ENCODE measurements around the gene MMEL1. TPM values are rescaled to one million over a fixed set of nuclear protein-coding genes. Genes with fewer than 3 reads are reported as not detected.

The MMEL1 gene
- total and polyA plus RNA-seq, 2 experiments from 2014 or later = 0.93 to 1.8 TPM

GRCh38 chr1:2650967-2651645, 18.3 kb upstream of the MMEL1 start:
- no peak overlapping the region for H3K4me2 ChIP-seq
- H3K27me3 ChIP-seq = no peaks in the 10 kb centered on the region
- H3K4me3 ChIP-seq = no peak overlapping the region
- 68% methylated on average over 10 of the region's 10 CpGs for WGBS (ENCODE audit: low lambda C conversion rate, missing lambda C conversion rate)
- H3K9me2 ChIP-seq (replicated peaks; ENCODE audit: insufficient read depth) = no peaks in the 10 kb centered on the region
- no peaks in the 10 kb centered on the region for H3K79me2 ChIP-seq
- H3K9me3 ChIP-seq (ENCODE audit: low read depth) = no peaks in the 10 kb centered on the region
- no peaks in the 10 kb centered on the region for H3K36me3 ChIP-seq (replicated peaks; ENCODE audit: insufficient read depth, low read depth)
- no peak for DNase-seq (ENCODE audit: low spot score)
- no peaks in the 10 kb centered on the region for H3K4me1 ChIP-seq (ENCODE audit: insufficient read depth)
- TF ChIP-seq EZH2phosphoT487 (IDR thresholded peaks at IDR 0.05; ENCODE audit: low read depth, severe bottlenecking, unreplicated experiment) (no peak), CTCF (IDR thresholded peaks at IDR 0.05; ENCODE audit: poor library complexity) (no peak), EZH2 (IDR thresholded peaks at IDR 0.05; ENCODE audit: borderline replicate concordance) (no peak)
- H4K20me1 ChIP-seq (ENCODE audit: insufficient read depth, poor library complexity, severe bottlenecking) = no peaks in the 10 kb centered on the region
- H3K27ac ChIP-seq = no peak overlapping the region
- H2AFZ ChIP-seq = no peak overlapping the region

GRCh38 chr1:2646837-2647236, 14.0 kb upstream of the MMEL1 start:
- Histone ChIP-seq H3K4me2 (no peak overlapping the region), H3K9me2 (replicated peaks; ENCODE audit: insufficient read depth) (no peaks in the 10 kb centered on the region), H3K9me3 (ENCODE audit: low read depth) (no peaks in the 10 kb centered on the region), H3K27me3 (no peaks in the 10 kb centered on the region), H3K4me3 (no peak overlapping the region), H3K27ac (no peak overlapping the region), H4K20me1 (ENCODE audit: insufficient read depth, poor library complexity, severe bottlenecking) (no peaks in the 10 kb centered on the region), H3K4me1 (ENCODE audit: insufficient read depth) (peaks cover 9% of the 10 kb centered on the region), H3K79me2 (peaks cover 9% of the 10 kb centered on the region), H3K36me3 (replicated peaks; ENCODE audit: insufficient read depth, low read depth) (no peaks in the 10 kb centered on the region), H2AFZ (no peak overlapping the region)
- no peak for DNase-seq (ENCODE audit: low spot score)
- TF ChIP-seq EZH2phosphoT487 (IDR thresholded peaks at IDR 0.05; ENCODE audit: low read depth, severe bottlenecking, unreplicated experiment) (no peak), EZH2 (IDR thresholded peaks at IDR 0.05; ENCODE audit: borderline replicate concordance) (no peak), CTCF (IDR thresholded peaks at IDR 0.05; ENCODE audit: poor library complexity) (no peak)
- WGBS (ENCODE audit: low lambda C conversion rate, missing lambda C conversion rate) = 75% methylated on average over 5 of the region's 5 CpGs

- no peaks in the 10 kb centered on the region for H4K20me1 ChIP-seq (ENCODE audit: insufficient read depth, poor library complexity, severe bottlenecking)
- H3K4me2 ChIP-seq = no peak overlapping the region
- no peaks in the 10 kb centered on the region for H3K27me3 ChIP-seq
- no peak for TF ChIP-seq CTCF (IDR thresholded peaks at IDR 0.05; ENCODE audit: poor library complexity)
- no peak for TF ChIP-seq EZH2 (IDR thresholded peaks at IDR 0.05; ENCODE audit: borderline replicate concordance)
- H2AFZ ChIP-seq = no peak overlapping the region
- no peak overlapping the region for H3K4me3 ChIP-seq
- H3K9me2 ChIP-seq (replicated peaks; ENCODE audit: insufficient read depth) = no peaks in the 10 kb centered on the region
- no peaks in the 10 kb centered on the region for H3K36me3 ChIP-seq (replicated peaks; ENCODE audit: insufficient read depth, low read depth)
- no peak overlapping the region for H3K27ac ChIP-seq
- 77% methylated on average over 11 of the region's 11 CpGs for WGBS (ENCODE audit: low lambda C conversion rate, missing lambda C conversion rate)
- peaks cover 15% of the 10 kb centered on the region for H3K4me1 ChIP-seq (ENCODE audit: insufficient read depth)
- DNase-seq (ENCODE audit: low spot score) = no peak
- peaks cover 15% of the 10 kb centered on the region for H3K79me2 ChIP-seq
- H3K9me3 ChIP-seq (ENCODE audit: low read depth) = no peaks in the 10 kb centered on the region
Measured at GRCh38 chr1:2645776-2646175, 13.0 kb upstream of the MMEL1 start.

All from hepatocyte (in vitro differentiated cells).